H1 (cell line): ENCODE measurements around the gene CCDC148.

ENCODE experiments used
- ATF3 ChIP-seq: IDR thresholded peaks from 2 replicates; pipeline ENCODE4 v1.6.1; 2011; ENCODE audit warnings: low read depth, mild to moderate bottlenecking, low read length; ENCODE audit not compliant: insufficient read depth
- E2F6 ChIP-seq: IDR thresholded peaks from 2 replicates; pipeline ENCODE4 v1.6.1; 2012; ENCODE audit warnings: inconsistent platforms
- TAF1 ChIP-seq: IDR thresholded peaks from 2 replicates; pipeline ENCODE4 v1.6.1; 2011; ENCODE audit warnings: mild to moderate bottlenecking, low read depth, low read length

DNA sequence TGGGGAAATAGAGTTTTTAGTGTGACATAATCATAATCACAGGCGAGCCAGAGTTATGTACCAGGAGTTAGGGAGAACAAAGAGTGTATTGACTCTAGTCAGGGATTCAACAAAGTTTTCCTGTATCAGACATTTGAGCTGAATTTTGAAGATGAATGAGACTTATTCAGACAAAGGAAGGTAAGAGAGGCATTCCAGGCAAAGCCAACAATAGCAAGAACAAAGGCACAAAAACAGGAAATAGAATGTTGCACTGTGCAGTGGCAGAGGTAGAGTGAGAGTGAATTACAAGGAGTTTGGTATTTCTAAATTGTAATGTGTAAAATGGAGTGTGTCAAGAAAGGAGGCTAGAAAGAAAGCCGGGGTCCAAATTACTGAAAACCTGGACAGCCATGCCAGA lies 156.2 kb downstream of the CCDC148 start:
- no peak for TF ChIP-seq TAF1
- TF ChIP-seq ATF3: no peak
- no peak for TF ChIP-seq E2F6
